NOMO-1 treated with DMSO at 0.1 percent for 48 hours (cell line): Measurements from ENCODE around the gene GHSR.

Experiments
- DNase-seq: peaks from one replicate; lab custom pipeline; 2025; ENCODE audit not compliant: unreplicated experiment; lab: John Stamatoyannopoulos, UW

GHSR gene, protein sequence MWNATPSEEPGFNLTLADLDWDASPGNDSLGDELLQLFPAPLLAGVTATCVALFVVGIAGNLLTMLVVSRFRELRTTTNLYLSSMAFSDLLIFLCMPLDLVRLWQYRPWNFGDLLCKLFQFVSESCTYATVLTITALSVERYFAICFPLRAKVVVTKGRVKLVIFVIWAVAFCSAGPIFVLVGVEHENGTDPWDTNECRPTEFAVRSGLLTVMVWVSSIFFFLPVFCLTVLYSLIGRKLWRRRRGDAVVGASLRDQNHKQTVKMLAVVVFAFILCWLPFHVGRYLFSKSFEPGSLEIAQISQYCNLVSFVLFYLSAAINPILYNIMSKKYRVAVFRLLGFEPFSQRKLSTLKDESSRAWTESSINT

DNA sequence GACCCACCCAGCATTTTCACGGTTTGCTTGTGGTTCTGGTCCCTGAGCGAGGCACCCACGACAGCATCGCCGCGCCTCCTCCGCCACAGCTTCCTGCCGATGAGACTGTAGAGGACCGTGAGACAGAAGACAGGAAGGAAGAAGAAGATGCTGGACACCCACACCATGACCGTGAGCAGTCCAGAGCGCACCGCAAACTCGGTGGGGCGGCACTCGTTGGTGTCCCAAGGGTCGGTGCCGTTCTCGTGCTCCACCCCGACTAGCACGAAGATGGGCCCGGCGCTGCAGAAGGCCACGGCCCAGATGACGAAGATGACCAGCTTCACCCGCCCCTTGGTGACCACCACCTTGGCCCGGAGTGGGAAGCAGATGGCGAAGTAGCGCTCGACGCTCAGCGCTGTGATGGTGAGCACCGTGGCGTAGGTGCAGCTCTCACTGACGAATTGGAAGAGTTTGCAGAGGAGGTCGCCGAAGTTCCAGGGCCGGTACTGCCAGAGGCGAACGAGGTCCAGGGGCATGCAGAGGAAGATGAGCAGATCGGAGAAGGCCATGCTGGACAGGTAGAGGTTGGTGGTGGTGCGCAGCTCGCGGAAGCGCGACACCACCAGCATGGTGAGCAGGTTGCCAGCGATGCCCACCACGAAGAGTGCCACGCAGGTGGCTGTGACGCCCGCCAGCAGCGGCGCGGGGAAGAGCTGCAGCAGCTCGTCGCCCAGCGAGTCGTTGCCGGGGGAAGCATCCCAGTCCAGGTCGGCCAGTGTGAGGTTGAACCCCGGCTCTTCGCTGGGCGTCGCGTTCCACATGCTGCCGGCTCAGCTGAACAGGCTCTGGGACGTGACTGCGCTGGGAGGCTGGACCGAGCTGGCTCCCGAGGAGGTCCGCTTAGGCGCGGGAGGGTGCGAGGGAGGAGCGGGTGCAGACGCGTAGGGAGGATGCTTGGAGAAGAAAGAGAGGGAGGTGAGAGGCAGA is at the start of gene GHSR:
TSS of gene GHSR (minus strand) at position 846 of the 969 bp plus-strand sequence. CDS start at position 803, 43 bp downstream.
- no peak for DNase-seq

DNA sequence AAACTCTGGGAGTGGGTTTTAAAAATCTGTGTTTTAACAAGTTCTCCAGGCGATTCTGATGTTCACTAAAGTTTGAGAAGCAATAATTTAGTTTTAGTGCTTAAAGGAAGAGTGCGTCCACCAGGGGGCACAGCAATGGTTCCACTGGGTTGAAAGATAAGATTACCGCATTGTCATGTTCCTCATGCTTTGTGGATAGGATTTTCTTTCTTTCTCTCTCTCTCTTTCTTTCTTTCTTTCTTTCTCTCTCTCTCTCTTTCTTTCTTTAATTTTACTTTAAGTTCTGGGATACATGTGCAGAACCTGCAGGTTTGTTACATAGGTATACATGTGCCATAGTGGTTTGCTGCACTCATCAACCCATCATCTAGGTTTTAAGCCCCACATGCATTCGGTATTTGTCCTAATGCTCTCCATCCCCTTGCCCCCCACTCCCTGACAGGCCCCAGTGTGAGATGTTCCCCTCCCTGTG is 42.0 kb upstream of the GHSR start:
- peak; percentile 86 for DNase-seq

DNA sequence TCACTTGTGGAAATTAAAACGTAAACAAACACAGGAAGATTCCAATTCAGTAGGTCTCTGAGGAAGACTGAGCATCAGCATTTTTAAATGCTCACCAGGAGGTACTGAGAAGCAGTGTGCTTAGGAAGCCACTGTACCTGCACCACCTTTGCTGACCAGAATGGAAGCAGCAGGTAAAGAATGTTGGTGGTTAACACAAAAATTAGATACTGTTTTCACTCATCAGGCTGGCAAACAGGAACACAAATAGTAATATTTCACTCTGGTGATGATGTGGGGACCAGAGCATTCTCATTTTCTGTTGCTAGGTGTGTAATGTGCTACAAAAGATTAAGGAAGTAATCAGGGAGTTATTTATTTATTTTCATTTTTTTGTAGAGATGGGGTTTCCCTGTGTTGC is 29.9 kb upstream of the GHSR start:
- DNase-seq = no peak

DNA sequence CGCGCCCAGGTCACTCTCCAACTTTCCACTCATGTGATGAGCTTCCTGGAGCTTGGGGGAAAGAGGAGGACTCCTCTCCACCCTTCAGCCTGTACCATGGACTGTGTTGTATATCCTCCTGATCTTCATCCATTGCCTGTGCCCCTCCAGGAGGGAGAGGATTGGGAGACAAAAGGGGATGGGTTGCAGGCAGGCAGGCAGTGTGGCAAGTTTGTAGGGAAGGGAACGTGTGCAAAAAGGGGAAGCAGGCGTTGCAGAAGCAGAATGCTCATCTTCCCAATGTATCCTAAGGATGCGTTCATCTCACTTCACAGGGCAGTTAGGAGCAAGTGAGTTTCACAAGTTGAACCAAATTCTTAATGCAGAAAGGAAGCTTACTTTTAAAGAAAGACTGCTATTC is 28.1 kb upstream of the GHSR start:
- peak; percentile 60 for DNase-seq

DNA sequence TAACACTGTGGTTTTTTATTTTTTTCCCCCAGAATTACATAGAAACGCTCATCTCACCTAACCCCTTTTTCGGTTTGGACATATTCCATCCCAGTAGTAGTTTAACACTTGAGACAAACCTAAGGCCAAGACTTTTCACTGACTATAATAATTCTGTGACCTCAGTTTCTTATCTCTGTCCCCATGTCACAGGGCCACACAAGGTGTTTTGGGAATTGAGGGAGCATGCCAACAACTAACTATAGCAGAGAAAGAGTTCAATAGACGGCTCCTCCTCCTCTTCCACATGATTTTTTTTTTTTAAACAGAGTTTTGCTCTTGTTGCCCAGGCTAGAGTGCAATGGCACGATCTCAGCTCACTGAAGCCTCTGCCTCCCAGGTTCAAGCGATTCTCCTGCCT is 27.4 kb upstream of the GHSR start:
- no peak for DNase-seq

- DNase-seq = no peak
Observed at GRCh38 chr3:172471903-172472302, 23.6 kb upstream of the GHSR start.

DNA sequence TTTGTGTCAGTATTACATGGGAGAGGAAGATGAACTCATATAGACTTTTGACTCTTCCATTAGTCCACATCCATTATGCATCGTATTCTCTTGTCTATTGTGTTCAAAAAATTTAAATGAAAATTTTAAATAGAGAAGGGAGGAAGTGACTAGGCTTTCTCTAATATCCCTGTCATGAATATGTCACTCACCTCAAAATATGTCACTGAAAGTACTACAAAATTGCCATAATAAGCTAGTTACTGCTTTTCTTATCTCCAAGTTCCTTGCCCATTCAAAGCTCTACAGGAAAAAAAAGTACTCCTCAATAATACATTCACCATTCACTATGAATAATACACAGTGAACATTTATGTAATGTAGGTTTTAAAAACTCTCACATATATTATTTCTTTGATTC is 22.3 kb upstream of the GHSR start:
- DNase-seq = no peak

DNA sequence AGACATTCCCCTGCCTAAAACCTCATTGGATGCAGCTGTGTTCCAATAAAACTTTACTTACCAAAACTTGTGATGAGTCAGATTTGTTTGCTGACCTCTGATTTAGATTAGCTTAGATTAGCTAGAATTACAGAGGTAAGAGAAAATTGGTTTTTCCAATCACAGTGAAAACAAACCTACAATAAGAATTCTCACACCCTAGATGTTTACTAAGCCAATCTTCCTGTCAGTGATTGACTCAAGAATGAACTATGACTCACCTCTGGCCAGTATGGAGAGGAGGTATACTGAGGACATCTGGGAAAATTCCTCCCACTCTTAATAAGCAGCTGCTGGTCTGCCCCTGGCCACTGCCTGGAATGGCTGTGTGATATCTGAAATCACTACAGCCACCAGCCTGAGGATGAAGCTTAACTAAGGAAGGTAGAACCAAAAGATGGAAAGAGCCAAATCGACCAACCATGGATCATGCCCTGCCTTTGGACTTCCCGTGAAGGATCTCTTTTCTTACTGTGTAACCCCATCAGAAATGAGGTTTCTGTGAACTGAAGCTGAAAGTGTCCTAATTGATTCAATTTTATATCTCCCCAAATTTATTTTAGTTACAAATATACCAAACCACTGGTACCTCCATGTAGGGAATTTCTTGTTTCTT is 19.0 kb upstream of the GHSR start:
- DNase-seq = no peak

GRCh38 chr3:172466553-172467130 is 18.4 kb upstream of the GHSR start:
- DNase-seq = no peak

DNA sequence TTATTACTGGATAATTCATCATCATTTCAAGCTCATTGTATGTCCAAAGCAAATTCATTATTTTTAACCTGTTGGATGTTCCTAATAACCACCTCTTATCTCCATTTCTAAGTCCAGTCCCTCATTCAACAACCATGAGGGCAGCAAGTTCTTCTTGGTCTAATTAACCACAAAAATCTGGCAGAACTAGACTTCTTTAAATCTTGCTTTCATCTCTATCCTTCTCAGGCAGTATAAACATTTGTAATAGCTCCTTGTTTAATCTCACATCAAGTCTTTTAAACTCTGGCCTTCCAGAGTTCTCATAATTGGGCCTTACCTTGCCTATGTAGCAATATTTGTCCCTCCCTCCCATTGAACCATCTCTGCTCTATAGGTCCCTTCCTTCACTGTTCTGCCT is 17.0 kb upstream of the GHSR start:
- no peak for DNase-seq

DNA sequence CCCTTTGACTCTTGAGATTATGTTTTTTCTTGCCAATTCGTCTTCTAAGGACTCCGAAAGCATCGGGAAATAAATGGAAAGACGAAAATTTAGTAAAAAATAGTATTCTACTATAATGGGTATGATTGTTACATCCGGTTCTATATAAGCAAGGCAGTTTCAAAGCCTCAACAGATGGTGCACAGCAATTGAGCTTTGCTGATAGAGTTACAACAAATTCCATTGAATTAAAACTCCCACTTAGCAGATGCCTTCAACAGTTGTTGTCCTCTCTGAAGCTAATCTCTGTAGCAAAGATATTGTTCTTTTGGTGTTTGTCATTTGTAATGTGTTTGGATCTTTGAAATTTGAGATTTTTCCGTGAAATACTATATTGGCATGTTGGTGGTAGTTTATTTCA is 16.1 kb upstream of the GHSR start:
- DNase-seq = no peak

GRCh38 chr3:172461530-172462138 is 13.4 kb upstream of the GHSR start:
- DNase-seq = peak; percentile 69

GRCh38 chr3:172456404-172456803 is 8.1 kb upstream of the GHSR start:
- no peak for DNase-seq

DNA sequence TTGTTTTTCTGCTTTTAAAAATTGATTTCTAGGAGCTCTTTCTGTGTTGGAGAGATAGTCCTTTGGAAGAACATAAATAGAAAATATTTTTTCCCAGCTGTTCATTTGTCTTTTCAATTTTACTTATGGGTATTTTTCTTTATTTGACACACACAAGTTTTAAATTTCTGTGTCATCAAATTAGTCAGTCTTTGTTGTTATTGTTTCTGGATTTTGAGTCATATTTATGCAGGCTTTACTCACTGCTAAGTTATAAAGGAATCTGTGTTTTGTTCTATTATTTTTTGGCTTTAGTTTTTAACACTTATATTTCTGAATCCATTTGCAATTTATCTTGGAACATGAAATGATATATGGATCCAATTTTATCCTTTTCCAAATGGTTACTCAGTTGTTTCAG is 5.9 kb upstream of the GHSR start:
- DNase-seq = no peak

- no peak for DNase-seq
Observed at GRCh38 chr3:172449466-172450149, 1.4 kb upstream of the GHSR start.

DNA sequence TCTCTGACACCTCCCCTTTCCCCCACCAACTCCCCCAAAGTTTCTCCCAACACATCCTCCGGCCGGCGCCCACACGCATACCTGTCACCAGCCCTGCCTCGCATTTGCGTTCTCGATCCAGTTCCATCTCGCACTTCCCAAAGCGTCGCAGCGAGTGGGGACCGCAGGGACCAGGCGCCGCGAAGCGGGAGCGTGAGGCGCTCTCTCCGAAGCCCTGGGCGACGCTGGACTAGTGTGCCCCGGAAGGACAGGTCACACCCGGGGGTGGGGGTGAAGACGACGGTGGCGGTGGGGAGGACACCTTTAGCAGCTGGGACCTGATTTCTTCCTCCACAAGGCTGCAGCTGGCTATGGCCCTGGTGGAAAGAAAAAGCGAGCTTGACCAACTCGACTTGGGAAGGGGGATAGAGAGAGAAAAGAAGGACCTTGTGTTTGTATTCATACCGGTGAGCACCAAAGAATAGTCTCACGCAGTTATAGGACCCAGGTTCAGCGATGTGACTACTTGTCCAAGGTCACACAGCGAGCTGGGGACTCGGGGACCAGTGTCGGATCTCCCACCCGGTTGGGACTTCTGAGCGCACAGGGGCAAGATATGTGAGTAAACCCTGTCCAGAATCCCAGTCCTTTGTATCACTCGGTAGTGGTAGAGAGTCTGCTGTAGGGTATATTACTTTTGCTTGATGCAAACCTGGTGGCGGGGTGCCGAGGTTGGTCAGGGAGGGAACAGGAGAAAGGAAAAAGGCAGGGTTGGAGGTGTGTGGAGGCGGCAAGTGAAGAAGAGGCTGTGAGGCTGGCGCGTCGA is 607 bp upstream of the GHSR start:
- no peak for DNase-seq

GRCh38 chr3:172446198-172446597 is 2.1 kb downstream of the GHSR start:
- DNase-seq = no peak

DNA sequence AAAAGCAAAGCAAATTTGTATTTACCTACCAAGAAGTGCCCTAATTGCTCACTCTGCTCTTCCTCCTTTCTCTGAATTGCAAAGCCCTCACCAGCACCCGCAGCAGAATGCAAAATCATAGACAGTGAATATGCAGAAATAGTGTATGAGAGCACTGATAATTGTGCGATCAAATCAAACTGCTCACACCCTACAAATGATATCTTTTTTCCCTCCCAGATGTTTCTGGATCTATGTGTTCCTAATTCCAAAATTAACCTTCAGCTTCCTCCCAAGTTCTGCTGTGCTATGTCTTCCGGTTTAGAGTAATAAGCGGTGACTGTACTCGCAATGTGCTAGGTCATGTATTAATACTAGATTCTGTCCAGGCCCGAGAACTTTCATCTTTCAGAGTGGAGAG is 3.4 kb downstream of the GHSR start:
- peak; percentile 60 for DNase-seq

DNA sequence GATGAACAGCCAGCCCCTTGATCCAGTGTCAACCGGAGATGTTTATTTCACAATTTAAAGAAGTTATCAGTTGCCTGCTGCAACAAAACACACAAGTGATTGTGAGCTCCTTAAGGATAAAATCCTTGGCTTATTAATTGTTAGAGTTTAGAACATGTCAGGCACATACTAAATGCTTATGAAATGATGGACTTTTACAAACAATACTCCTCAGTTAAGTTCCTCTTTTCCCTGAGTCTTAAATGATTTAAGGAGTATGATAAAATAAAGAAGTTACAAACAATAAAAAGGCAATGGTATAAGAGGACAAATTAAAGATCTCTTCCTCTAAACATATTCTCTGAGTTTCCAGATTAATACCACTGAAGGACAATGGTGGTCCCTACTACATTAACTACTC is 5.7 kb downstream of the GHSR start:
- peak; percentile 19 for DNase-seq
